ENCODE measurements around the gene CTTN. TPM values are rescaled to one million over a fixed set of nuclear protein-coding genes. Genes with fewer than 3 reads are reported as not detected.

The CTTN gene
- total and polyA plus RNA-seq, 2 of the 8 experiments (the other 6 are each of a cell fraction or from before 2014, with no cell fraction given) = 84.6 to 216 TPM

- Histone ChIP-seq H3K27ac (ENCODE audit: low read depth, low read length) (no peak overlapping the region), H3K14ac (ENCODE audit: insufficient read length) (no peak overlapping the region), H2BK15ac (ENCODE audit: low read length) (no peak overlapping the region), H2AK5ac (ENCODE audit: low read depth, low read length) (no peak overlapping the region), H2BK12ac (ENCODE audit: low read depth, low read length) (no peak overlapping the region), H4K8ac (ENCODE audit: extremely low read depth, insufficient read depth, low read length) (no peak overlapping the region), H3K9ac (replicated peaks in 1 of 4; ENCODE audit: extremely low read depth in 1 of 4, low read depth in 3 of 4, low read length in 3 of 4) (no peak overlapping the region), H3K23me2 (ENCODE audit: low read depth, low read length) (no peaks in the 10 kb centered on the region), H2AFZ (ENCODE audit: low read length) (no peak overlapping the region), H3K79me2 (ENCODE audit: control insufficient read depth in 1 of 2, insufficient read depth in 2 of 2, low read length in 2 of 2) (no peaks in the 10 kb centered on the region; a peak in 1 of 4 replicates), H2BK5ac (ENCODE audit: low read depth, low read length) (no peak overlapping the region), H3K79me1 (ENCODE audit: low read depth, low read length) (peaks cover 2% of the 10 kb centered on the region), H3K23ac (ENCODE audit: insufficient read length) (no peak overlapping the region), H2BK120ac (replicated peaks; ENCODE audit: low read depth, low read length) (no peak overlapping the region), H3K4me1 (replicated peaks in 1 of 4; ENCODE audit: control insufficient read depth in 3 of 4, insufficient read depth in 4 of 4, low read length in 3 of 4) (peaks cover 0 to 10% (median 5%) of the 10 kb centered on the region in 4 experiments; a peak in 3 of 7 replicates), H3K4me2 (ENCODE audit: insufficient read depth in 1 of 2, low read depth in 2 of 2, low read length in 2 of 2) (no peak overlapping the region), H3K36me3 (ENCODE audit: control insufficient read depth in 2 of 4, insufficient read depth in 4 of 4, low read length in 3 of 4) (peaks cover 10 to 76% (median 69%) of the 10 kb centered on the region in 4 experiments), H3K56ac (replicated peaks; ENCODE audit: insufficient read length, low read depth, low read length) (no peak overlapping the region), H3K27me3 (replicated peaks in 1 of 4; ENCODE audit: control insufficient read depth in 3 of 4, extremely low read depth in 1 of 4, insufficient read depth in 3 of 4, low read length in 3 of 4) (no peaks in the 10 kb centered on the region), H3K4ac (replicated peaks; ENCODE audit: insufficient read length, low read depth, low read length) (no peak overlapping the region), H2BK20ac (ENCODE audit: low read length) (no peak overlapping the region), H3K18ac (ENCODE audit: extremely low read depth, low read length) (no peak overlapping the region), H3K9me3 (ENCODE audit: insufficient read depth in 2 of 2, low read depth in 1 of 2, low read length in 1 of 2) (no peaks in the 10 kb centered on the region), H3K4me3 (ENCODE audit: extremely low read depth in 1 of 4, insufficient read depth in 2 of 4, low read depth in 3 of 4, low read length in 4 of 4) (no peak overlapping the region), H4K20me1 (replicated peaks in 1 of 2; ENCODE audit: control insufficient read depth in 1 of 2, insufficient read depth in 2 of 2, low read length in 2 of 2) (peaks cover 22 to 39% of the 10 kb centered on the region in 2 experiments), H4K91ac (replicated peaks; ENCODE audit: insufficient read length, low read length) (no peak overlapping the region), H4K5ac (ENCODE audit: insufficient read length, low read depth, low read length) (no peak overlapping the region)
- DNase-seq (ENCODE audit: low read depth in 1 of 2, low spot score in 2 of 2) (no peak), FAIRE-seq (no peak)
- ChIA-PET POLR2A (ENCODE audit: partially characterized antibody) (no interaction called here), CTCF (ENCODE audit: partially characterized antibody) (interaction anchor here (0.7 to 0.9 kb wide), 2 partner anchors 12 to 129 kb away, joined by 3 read pairs; no protein-coding TSS in a partner anchor)
- TF ChIP-seq NRF1 (IDR thresholded peaks at IDR 0.05; ENCODE audit: low read depth, low read length) (no peak), BACH1 (IDR thresholded peaks at IDR 0.05; ENCODE audit: low read length) (no peak), POLR2AphosphoS5 (IDR thresholded peaks at IDR 0.05; ENCODE audit: low read depth, low read length) (no peak)
- 96% methylated on average over 11 of the region's 11 CpGs; no CpG with 5 or more reads in 1 of the 2 experiments for WGBS, 2 experiments (ENCODE audit: extremely low coverage in 1 of 2, insufficient coverage in 1 of 2, insufficient read length in 1 of 2, insufficient replicate concordance in 2 of 2, low coverage in 1 of 2, low lambda C conversion rate in 2 of 2, missing lambda C conversion rate in 1 of 2)
Measured at GRCh38 chr11:70427436-70427835, 29.1 kb downstream of the CTTN start.

All from H1 (cell line).